Measurements from ENCODE around the gene GULP1.

GULP1 gene, protein sequence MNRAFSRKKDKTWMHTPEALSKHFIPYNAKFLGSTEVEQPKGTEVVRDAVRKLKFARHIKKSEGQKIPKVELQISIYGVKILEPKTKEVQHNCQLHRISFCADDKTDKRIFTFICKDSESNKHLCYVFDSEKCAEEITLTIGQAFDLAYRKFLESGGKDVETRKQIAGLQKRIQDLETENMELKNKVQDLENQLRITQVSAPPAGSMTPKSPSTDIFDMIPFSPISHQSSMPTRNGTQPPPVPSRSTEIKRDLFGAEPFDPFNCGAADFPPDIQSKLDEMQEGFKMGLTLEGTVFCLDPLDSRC

DNA sequence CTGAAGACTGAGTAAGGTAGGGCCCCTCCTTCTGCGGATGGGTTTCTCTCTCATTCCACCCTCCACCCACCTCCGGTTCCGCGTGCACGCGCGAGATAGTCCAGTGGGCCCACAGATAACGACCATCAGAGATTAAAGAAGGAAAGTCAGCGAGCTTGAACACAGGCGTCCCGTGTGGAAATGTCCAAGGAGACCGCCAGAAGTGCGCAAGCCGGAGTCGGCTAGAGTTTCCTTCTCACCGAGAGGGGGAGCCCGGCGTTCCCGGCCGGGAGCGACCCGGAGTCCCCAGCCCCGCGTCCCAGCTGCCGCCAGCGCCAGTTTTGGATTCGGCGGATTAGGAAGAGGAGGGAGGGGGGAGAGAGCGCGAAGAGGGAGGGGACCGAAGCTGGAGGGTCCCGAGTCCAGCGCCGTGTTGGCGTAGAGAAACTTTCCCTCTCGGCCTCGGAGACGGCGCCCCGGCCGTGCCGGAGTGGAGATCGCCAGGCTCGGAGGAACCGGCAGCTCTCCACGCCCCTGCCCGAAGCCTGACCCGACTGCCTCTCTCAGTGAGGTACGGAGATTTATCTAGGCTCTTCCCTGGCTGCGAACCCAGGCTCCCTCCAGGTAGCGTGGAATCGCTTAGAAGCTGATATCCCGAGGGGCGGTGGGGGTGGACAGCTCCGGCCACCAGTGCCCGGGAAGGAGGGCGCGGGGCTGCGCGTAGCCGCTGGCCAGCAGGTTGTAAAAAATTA lies at the start of gene GULP1:
Gene GULP1 (plus strand): TSS at position 258 of the 731 bp plus-strand sequence. CDS start 185,829 bp downstream, outside the sequence.
- Histone ChIP-seq H3K4me1 (ENCODE audit: control insufficient read depth, insufficient read depth, low read length) (peaks cover 12% of the 10 kb centered on the region), H3K36me3 (ENCODE audit: control insufficient read depth in 2 of 2, insufficient read depth in 1 of 2, low read length in 2 of 2) (no peaks in the 10 kb centered on the region), H3K4me3 (ENCODE audit: low read depth, low read length) (peak within 1 kb of the TSS; percentile 82), H3K9me3 (ENCODE audit: control insufficient read depth, insufficient read depth, low read depth, low read length) (no peaks in the 10 kb centered on the region), H3K27ac (ENCODE audit: extremely low read depth, low read depth, low read length) (peak within 1 kb of the TSS; percentile 88)
- ChIA-PET CTCF (interaction anchor here (0.6 to 2.2 kb wide), 18 partner anchors 9 to 1319 kb away, joined by 3 to 10 read pairs (median 4); no protein-coding TSS in a partner anchor), POLR2A (interaction anchor here (0.9 to 3.1 kb wide), 17 partner anchors 10 to 297 kb away, joined by 3 to 22 read pairs (median 4); no protein-coding TSS in a partner anchor)
- TF ChIP-seq, protein P1, sequence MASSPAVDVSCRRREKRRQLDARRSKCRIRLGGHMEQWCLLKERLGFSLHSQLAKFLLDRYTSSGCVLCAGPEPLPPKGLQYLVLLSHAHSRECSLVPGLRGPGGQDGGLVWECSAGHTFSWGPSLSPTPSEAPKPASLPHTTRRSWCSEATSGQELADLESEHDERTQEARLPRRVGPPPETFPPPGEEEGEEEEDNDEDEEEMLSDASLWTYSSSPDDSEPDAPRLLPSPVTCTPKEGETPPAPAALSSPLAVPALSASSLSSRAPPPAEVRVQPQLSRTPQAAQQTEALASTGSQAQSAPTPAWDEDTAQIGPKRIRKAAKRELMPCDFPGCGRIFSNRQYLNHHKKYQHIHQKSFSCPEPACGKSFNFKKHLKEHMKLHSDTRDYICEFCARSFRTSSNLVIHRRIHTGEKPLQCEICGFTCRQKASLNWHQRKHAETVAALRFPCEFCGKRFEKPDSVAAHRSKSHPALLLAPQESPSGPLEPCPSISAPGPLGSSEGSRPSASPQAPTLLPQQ (tag by site-specific recombination; IDR thresholded peaks at IDR 0.05): peak; percentile 96
- TF ChIP-seq, protein P2, sequence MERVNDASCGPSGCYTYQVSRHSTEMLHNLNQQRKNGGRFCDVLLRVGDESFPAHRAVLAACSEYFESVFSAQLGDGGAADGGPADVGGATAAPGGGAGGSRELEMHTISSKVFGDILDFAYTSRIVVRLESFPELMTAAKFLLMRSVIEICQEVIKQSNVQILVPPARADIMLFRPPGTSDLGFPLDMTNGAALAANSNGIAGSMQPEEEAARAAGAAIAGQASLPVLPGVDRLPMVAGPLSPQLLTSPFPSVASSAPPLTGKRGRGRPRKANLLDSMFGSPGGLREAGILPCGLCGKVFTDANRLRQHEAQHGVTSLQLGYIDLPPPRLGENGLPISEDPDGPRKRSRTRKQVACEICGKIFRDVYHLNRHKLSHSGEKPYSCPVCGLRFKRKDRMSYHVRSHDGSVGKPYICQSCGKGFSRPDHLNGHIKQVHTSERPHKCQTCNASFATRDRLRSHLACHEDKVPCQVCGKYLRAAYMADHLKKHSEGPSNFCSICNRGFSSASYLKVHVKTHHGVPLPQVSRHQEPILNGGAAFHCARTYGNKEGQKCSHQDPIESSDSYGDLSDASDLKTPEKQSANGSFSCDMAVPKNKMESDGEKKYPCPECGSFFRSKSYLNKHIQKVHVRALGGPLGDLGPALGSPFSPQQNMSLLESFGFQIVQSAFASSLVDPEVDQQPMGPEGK (tag by site-specific recombination; IDR thresholded peaks at IDR 0.05): peak; percentile 33; the same call in 1 of the 2 replicates
- TF ChIP-seq TRIM28 (IDR thresholded peaks at IDR 0.05; ENCODE audit: borderline replicate concordance, low read length): no peak
- TF ChIP-seq, protein P3, sequence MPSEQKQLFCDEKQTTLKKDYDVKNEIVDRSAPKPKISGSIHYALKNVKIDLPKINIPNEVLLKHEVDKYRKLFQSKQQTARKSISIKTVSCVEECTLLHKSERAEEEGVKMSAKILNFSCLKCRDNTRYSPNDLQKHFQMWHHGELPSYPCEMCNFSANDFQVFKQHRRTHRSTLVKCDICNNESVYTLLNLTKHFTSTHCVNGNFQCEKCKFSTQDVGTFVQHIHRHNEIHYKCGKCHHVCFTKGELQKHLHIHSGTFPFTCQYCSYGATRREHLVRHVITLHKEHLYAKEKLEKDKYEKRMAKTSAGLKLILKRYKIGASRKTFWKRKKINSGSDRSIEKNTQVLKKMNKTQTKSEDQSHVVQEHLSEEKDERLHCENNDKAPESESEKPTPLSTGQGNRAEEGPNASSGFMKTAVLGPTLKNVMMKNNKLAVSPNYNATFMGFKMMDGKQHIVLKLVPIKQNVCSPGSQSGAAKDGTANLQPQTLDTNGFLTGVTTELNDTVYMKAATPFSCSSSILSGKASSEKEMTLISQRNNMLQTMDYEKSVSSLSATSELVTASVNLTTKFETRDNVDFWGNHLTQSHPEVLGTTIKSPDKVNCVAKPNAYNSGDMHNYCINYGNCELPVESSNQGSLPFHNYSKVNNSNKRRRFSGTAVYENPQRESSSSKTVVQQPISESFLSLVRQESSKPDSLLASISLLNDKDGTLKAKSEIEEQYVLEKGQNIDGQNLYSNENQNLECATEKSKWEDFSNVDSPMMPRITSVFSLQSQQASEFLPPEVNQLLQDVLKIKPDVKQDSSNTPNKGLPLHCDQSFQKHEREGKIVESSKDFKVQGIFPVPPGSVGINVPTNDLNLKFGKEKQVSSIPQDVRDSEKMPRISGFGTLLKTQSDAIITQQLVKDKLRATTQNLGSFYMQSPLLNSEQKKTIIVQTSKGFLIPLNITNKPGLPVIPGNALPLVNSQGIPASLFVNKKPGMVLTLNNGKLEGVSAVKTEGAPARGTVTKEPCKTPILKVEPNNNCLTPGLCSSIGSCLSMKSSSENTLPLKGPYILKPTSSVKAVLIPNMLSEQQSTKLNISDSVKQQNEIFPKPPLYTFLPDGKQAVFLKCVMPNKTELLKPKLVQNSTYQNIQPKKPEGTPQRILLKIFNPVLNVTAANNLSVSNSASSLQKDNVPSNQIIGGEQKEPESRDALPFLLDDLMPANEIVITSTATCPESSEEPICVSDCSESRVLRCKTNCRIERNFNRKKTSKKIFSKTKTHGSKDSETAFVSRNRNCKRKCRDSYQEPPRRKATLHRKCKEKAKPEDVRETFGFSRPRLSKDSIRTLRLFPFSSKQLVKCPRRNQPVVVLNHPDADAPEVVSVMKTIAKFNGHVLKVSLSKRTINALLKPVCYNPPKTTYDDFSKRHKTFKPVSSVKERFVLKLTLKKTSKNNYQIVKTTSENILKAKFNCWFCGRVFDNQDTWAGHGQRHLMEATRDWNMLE (tag by site-specific recombination; conservative IDR thresholded peaks at IDR 0.05; ENCODE audit: low read depth): 0 out of 2 replicates have a peak, but pooled peaks have one; percentile 17
- peak; percentile 82 for TF ChIP-seq IKZF3 (tag by site-specific recombination; IDR thresholded peaks at IDR 0.05)
- TF ChIP-seq ZNF341 (tag by site-specific recombination; IDR thresholded peaks at IDR 0.05; ENCODE audit: low read depth): peak; percentile 77
- TF ChIP-seq ZFP69B (tag by site-specific recombination; IDR thresholded peaks at IDR 0.05): peak; percentile 80
- 0 out of 2 replicates have a peak, but pooled peaks have one; percentile 35 for TF ChIP-seq ZFP37 (tag by site-specific recombination; IDR thresholded peaks at IDR 0.05)
- TF ChIP-seq, protein P4, sequence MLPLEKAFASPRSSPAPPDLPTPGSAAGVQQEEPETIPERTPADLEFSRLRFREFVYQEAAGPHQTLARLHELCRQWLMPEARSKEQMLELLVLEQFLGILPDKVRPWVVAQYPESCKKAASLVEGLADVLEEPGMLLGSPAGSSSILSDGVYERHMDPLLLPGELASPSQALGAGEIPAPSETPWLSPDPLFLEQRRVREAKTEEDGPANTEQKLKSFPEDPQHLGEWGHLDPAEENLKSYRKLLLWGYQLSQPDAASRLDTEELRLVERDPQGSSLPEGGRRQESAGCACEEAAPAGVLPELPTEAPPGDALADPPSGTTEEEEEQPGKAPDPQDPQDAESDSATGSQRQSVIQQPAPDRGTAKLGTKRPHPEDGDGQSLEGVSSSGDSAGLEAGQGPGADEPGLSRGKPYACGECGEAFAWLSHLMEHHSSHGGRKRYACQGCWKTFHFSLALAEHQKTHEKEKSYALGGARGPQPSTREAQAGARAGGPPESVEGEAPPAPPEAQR (tag by site-specific recombination; IDR thresholded peaks at IDR 0.05): no peak
- no peak for TF ChIP-seq ZNF624 (tag by site-specific recombination; IDR thresholded peaks at IDR 0.05)
- no peak for TF ChIP-seq ZBTB1 (tag by site-specific recombination; IDR thresholded peaks at IDR 0.05)
- TF ChIP-seq TCF7L2 (IDR thresholded peaks at IDR 0.05; ENCODE audit: borderline replicate concordance, low read depth, low read length): no peak
- TF ChIP-seq, protein P5, sequence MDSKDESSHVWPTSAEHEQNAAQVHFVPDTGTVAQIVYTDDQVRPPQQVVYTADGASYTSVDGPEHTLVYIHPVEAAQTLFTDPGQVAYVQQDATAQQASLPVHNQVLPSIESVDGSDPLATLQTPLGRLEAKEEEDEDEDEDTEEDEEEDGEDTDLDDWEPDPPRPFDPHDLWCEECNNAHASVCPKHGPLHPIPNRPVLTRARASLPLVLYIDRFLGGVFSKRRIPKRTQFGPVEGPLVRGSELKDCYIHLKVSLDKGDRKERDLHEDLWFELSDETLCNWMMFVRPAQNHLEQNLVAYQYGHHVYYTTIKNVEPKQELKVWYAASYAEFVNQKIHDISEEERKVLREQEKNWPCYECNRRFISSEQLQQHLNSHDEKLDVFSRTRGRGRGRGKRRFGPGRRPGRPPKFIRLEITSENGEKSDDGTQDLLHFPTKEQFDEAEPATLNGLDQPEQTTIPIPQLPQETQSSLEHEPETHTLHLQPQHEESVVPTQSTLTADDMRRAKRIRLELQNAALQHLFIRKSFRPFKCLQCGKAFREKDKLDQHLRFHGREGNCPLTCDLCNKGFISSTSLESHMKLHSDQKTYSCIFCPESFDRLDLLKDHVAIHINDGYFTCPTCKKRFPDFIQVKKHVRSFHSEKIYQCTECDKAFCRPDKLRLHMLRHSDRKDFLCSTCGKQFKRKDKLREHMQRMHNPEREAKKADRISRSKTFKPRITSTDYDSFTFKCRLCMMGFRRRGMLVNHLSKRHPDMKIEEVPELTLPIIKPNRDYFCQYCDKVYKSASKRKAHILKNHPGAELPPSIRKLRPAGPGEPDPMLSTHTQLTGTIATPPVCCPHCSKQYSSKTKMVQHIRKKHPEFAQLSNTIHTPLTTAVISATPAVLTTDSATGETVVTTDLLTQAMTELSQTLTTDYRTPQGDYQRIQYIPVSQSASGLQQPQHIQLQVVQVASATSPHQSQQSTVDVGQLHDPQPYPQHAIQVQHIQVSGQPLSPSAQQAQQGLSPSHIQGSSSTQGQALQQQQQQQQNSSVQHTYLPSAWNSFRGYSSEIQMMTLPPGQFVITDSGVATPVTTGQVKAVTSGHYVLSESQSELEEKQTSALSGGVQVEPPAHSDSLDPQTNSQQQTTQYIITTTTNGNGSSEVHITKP (tag by site-specific recombination; IDR thresholded peaks at IDR 0.05): peak; percentile 25; the same call in 1 of the 2 replicates
- 0 out of 2 replicates have a peak, but pooled peaks have one; percentile 18 for TF ChIP-seq ZNF2 (tag by site-specific recombination; IDR thresholded peaks at IDR 0.05)
- TF ChIP-seq ZBTB20 (tag by site-specific recombination; IDR thresholded peaks at IDR 0.05): peak; percentile 36; the same call in 1 of the 2 replicates
- TF ChIP-seq ZNF416 (tag by site-specific recombination; IDR thresholded peaks at IDR 0.05): no peak
- TF ChIP-seq, protein P6, sequence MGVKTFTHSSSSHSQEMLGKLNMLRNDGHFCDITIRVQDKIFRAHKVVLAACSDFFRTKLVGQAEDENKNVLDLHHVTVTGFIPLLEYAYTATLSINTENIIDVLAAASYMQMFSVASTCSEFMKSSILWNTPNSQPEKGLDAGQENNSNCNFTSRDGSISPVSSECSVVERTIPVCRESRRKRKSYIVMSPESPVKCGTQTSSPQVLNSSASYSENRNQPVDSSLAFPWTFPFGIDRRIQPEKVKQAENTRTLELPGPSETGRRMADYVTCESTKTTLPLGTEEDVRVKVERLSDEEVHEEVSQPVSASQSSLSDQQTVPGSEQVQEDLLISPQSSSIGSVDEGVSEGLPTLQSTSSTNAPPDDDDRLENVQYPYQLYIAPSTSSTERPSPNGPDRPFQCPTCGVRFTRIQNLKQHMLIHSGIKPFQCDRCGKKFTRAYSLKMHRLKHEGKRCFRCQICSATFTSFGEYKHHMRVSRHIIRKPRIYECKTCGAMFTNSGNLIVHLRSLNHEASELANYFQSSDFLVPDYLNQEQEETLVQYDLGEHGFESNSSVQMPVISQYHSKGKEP (tag by site-specific recombination; IDR thresholded peaks at IDR 0.05): no peak
- no peak for TF ChIP-seq ZNF146 (tag by site-specific recombination; IDR thresholded peaks at IDR 0.05)
- no peak for TF ChIP-seq KLF8 (tag by site-specific recombination; IDR thresholded peaks at IDR 0.05)

All from HEK293 (cell line).